ENCODE results near the gene ZNF148.

Gene ZNF148

DNA sequence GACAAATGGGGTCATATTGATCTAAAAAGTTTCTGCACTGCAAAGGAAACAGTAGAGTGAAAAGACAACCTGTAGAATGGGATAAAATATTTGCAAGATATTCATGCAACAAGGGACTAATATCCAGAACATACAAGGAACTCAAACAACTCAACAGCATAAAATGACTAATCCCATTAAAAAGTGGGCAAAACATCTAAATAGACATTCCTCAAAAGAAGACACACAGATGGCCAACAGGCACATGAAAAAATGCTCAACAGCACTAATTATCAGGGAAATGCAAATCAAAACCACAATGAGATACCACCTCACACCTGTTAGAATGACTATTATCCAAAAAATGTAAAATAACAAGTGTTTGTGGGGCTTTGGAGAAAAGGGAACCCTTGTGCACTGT lies 171.4 kb downstream of the ZNF148 start:
- no peak for DNase-seq (ENCODE audit: low read depth)
- no peak overlapping the region for H3K4me3 ChIP-seq (ENCODE audit: low read length)
- TF ChIP-seq, protein P1, sequence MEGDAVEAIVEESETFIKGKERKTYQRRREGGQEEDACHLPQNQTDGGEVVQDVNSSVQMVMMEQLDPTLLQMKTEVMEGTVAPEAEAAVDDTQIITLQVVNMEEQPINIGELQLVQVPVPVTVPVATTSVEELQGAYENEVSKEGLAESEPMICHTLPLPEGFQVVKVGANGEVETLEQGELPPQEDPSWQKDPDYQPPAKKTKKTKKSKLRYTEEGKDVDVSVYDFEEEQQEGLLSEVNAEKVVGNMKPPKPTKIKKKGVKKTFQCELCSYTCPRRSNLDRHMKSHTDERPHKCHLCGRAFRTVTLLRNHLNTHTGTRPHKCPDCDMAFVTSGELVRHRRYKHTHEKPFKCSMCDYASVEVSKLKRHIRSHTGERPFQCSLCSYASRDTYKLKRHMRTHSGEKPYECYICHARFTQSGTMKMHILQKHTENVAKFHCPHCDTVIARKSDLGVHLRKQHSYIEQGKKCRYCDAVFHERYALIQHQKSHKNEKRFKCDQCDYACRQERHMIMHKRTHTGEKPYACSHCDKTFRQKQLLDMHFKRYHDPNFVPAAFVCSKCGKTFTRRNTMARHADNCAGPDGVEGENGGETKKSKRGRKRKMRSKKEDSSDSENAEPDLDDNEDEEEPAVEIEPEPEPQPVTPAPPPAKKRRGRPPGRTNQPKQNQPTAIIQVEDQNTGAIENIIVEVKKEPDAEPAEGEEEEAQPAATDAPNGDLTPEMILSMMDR (IDR thresholded peaks at IDR 0.05; ENCODE audit: insufficient read depth, low read depth, low read length, missing control alignments): no peak

DNA sequence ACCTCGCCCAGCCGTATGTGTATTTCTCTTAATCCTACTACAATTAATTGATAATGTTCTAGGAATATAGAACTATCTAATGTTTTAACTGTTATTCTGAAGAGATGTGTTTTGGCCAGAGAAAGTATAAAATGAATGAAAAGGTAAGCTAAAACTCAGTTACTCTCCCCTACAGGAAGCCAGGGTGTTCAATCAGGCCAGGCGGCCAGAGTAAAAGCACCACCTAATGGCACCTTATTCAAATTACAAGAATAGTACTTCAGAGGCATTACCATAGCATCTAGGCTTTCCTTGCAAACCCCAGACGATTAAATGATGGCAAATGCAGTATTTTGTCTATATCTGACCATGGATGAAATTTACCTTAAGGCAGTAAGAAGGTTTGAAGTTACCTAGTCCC lies 172.9 kb downstream of the ZNF148 start:
- TF ChIP-seq, protein P1 (IDR thresholded peaks at IDR 0.05; ENCODE audit: insufficient read depth, low read depth, low read length, missing control alignments): no peak
- DNase-seq (ENCODE audit: low read depth): peak; percentile 36
- H3K4me3 ChIP-seq (ENCODE audit: low read length): no peak overlapping the region

DNA sequence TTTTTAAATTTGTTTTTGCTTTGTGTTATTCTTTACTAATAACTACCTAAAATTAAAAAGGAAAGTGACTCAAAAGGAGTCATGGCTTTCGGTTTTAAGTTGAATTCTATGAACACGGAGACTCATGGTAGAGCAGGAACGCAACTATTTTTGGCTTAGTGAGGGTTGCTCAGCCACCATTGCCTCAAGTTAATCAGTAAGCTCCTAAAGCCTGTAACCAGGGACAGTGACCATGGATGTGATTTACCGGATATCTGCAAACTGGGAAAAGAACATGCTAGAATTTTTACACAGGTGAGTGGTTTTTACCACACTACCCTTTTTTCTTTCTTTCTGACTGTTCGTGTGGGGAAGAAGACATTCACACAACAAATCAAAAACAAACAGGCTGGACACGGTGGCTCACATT lies 174.4 kb downstream of the ZNF148 start:
- no peak for DNase-seq (ENCODE audit: low read depth)
- TF ChIP-seq, protein P1 (IDR thresholded peaks at IDR 0.05; ENCODE audit: insufficient read depth, low read depth, low read length, missing control alignments): no peak
- H3K4me3 ChIP-seq (ENCODE audit: low read length): no peak overlapping the region

DNA sequence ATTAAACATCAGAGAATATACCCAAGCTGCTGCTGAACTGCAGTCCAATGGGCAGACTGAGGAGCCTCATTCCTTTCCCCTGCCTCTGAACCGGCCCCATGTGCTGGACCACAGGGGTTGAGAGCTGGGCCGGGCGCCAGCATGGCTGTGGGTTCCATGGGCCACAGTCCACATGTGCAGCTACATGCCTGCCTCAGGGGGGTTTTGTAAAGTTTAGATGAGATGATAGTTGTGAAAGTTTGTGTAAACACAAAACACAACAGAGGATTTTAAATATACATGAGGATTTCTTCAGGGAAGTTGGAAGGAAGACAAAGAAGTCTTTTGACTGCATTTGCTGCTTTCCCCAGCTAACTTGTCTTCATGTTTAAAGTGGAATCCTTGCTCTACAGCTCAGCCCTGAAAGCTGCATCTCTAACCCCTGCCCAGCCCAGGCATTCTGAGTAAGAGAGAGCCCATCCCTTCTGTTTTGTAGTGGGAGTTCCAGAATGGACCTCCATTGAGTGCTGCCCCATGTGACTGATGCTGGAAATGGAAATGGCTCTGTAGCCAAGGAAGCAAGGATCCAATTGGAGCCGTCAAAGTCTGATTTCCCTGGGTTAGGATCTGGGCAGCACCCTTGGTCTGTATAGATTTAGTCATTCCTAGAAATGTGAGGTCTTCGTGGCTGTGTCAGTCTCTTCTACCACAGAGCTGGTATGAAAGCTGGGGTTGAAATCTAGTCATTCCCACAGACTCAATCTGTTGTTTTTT lies 180.1 kb downstream of the ZNF148 start:
- TF ChIP-seq, protein P1 (IDR thresholded peaks at IDR 0.05; ENCODE audit: insufficient read depth, low read depth, low read length, missing control alignments): no peak
- H3K4me3 ChIP-seq (ENCODE audit: low read length): no peak overlapping the region
- DNase-seq (ENCODE audit: low read depth): no peak

DNA sequence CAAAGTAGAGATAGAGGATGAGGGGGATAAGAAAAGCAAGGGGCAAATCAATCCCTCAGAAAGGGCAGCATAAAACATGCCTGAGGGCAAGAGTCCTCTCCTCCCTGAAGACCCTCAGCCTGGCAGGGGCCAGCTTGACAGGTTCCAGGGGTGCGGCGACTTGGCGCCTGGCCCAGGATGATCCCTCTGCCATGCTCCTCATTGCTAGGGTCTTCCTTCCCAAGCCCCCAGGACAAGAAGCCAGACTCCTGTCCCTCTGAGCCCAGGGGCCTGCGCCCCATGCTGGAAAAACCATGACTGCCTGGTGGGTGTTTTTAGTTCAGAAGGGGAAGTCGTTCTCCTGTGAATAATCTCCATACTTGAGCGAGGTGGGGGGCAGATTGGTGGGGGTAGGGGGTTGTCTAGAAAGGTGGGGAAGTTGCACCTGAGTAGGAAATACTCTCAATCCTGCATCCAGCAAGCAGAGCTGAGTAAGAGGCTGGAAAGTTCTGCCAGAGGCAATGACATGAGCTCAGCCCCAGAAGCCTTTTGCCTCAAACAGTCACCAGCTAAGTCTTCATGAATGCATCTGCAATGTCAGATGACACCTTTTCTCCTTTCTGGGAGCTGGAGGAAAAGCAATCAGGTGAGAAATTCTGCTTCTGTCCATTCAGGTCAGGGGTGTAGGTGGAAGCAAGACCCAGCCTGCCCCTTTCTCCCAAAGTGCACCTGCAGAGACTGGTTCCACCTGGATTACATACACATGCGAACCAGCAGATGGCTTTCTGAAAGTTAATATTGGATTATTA lies 180.9 kb downstream of the ZNF148 start:
- TF ChIP-seq, protein P1 (IDR thresholded peaks at IDR 0.05; ENCODE audit: insufficient read depth, low read depth, low read length, missing control alignments): peak; percentile 3
- H3K4me3 ChIP-seq (ENCODE audit: low read length): no peak overlapping the region
- DNase-seq (ENCODE audit: low read depth): peak; percentile 87

DNA sequence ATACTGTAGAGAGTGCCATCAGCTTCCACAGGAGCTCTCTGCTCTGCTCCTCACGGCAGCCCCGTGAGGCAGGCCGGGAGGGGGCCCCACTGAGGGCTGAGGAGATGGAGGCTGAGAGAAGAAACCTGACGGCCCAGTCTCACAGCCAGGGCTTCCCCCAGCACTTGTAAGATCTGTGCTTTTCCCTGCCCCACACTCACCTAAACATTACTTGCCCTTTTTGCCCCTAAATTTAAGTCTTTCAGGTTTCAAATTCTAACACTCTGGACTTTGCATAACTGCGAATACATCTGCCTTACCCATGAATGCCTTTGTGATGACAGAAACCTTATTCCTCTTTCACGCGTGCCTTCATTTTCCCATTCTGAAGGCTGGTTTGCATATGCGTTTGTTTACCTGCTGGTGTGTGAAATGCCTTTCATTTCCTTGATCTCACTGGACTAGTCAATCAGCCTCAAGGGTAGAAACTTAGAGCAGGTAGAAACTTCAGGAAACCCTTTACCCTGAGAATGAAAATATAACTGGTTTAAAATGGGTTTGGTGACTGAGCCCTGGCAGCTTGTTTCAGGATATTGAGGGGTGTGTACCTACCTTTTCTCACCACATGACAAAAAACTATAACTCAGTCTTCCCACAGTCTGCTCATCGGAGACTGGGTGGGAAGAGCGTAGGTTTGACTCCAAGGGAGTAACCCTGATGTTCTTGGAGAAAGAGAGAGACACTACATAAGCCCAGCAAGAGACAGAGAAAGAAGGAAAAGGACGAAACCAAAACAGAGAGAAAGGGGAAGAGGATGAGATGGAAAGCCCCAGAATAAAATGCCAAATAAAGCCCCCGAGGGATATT lies 182.7 kb downstream of the ZNF148 start:
- TF ChIP-seq, protein P1 (IDR thresholded peaks at IDR 0.05; ENCODE audit: insufficient read depth, low read depth, low read length, missing control alignments): no peak
- H3K4me3 ChIP-seq (ENCODE audit: low read length): no peak overlapping the region
- peak; percentile 47 for DNase-seq (ENCODE audit: low read depth)
